ENCODE measurements around the gene BST2. TPM values are rescaled to one million over a fixed set of nuclear protein-coding genes. Genes with fewer than 3 reads are reported as not detected.
A peak's percentile ranks its signal among the peaks of the same experiment; 100 is the strongest.

BST2 gene
- total and polyA plus RNA-seq, 10 of the 15 experiments (the other 5 are each of a cell fraction or from before 2014, with no cell fraction given) = 16.6 to 372 (median 264) TPM

DNA sequence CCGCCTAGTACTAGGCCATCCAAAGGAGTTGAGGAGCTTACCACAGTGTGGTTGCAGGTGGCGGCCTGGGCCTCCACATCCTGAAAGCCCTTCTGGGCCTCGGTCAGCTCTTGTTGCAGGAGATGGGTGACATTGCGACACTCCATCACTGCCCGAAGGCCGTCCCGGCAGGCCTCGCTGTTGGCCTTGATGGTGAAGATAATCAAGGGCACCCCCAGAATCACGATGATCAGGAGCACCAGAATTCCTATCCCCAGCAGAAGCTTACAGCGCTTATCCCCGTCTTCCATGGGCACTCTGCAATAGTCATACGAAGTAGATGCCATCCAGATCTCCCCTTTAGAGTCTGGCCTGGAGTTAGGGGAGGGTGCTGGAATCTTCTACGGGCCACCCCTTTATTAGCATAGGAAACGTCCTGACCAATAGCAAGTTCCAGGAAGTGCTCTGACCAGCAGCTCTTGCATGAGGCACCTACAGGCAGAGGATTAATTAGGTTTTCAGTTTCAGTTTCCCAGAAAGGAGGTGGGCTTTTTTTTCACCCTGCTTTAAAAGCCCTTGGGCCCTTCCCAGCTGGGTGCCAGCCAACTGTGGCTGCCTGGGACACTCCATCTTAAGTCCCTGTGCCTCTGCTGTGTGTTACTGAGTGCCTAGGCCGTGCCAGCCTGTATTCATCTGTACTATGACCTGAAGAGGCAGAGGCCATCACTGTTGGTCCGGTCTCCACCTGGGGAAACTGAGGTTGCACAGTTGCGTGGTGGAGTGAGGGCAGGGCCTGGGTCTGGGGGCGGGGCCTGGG is at the start of gene BST2 (continued):
- TF ChIP-seq, protein P1, sequence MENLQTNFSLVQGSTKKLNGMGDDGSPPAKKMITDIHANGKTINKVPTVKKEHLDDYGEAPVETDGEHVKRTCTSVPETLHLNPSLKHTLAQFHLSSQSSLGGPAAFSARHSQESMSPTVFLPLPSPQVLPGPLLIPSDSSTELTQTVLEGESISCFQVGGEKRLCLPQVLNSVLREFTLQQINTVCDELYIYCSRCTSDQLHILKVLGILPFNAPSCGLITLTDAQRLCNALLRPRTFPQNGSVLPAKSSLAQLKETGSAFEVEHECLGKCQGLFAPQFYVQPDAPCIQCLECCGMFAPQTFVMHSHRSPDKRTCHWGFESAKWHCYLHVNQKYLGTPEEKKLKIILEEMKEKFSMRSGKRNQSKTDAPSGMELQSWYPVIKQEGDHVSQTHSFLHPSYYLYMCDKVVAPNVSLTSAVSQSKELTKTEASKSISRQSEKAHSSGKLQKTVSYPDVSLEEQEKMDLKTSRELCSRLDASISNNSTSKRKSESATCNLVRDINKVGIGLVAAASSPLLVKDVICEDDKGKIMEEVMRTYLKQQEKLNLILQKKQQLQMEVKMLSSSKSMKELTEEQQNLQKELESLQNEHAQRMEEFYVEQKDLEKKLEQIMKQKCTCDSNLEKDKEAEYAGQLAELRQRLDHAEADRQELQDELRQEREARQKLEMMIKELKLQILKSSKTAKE (IDR thresholded peaks at IDR 0.05; ENCODE audit: low read depth, poor library complexity, severe bottlenecking) = no peak
- TF ChIP-seq, protein P2, sequence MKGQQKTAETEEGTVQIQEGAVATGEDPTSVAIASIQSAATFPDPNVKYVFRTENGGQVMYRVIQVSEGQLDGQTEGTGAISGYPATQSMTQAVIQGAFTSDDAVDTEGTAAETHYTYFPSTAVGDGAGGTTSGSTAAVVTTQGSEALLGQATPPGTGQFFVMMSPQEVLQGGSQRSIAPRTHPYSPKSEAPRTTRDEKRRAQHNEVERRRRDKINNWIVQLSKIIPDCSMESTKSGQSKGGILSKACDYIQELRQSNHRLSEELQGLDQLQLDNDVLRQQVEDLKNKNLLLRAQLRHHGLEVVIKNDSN (IDR thresholded peaks at IDR 0.05; ENCODE audit: borderline replicate concordance, extremely low read length, insufficient read depth, low read depth, low read length) = no peak
- TF ChIP-seq, protein P3, sequence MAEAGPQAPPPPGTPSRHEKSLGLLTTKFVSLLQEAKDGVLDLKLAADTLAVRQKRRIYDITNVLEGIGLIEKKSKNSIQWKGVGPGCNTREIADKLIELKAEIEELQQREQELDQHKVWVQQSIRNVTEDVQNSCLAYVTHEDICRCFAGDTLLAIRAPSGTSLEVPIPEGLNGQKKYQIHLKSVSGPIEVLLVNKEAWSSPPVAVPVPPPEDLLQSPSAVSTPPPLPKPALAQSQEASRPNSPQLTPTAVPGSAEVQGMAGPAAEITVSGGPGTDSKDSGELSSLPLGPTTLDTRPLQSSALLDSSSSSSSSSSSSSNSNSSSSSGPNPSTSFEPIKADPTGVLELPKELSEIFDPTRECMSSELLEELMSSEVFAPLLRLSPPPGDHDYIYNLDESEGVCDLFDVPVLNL (IDR thresholded peaks at IDR 0.05; ENCODE audit: low read depth, low read length) = no peak
- TF ChIP-seq SUZ12 (IDR thresholded peaks at IDR 0.05; ENCODE audit: unreplicated experiment) (no peak), BMI1 (IDR thresholded peaks at IDR 0.05; ENCODE audit: borderline replicate concordance) (no peak), RFX5 (IDR thresholded peaks at IDR 0.05; ENCODE audit: low read depth, low read length) (peak; percentile 32; the same call in 1 of the 2 replicates)
